IMR-90 (cell line): ENCODE data around the gene CACNA2D3. TPM values are rescaled to one million over a fixed set of nuclear protein-coding genes. Genes with fewer than 3 reads are reported as not detected.

Experiments used
- ATAC-seq: fragments of 200-7000 bp; cut with Tn5 transposase; 2 replicates; pipeline ENCODE4 v1.9.1; 2020; ENCODE audit warnings: low read depth, mild to moderate bottlenecking, moderate library complexity
- BruUV-seq: library from RNA; stranded (reverse); fragments of 400-500 nt; replicated peaks from 2 replicates; lab custom pipeline; 2021; lab: Mats Ljungman, UMichigan
- CTCF ChIA-PET: fragments of 300-600 bp; formaldehyde crosslinking; extraction: SDS; loops from one replicate; lab custom pipeline; 2021; ENCODE audit warnings: antibody characterized with exemption; lab: Yijun Ruan, JAX
- POLR2A ChIA-PET: fragments of 300-600 bp; sonication (Branson Sonifier 250); formaldehyde crosslinking; loops from one replicate; lab custom pipeline; 2022; ENCODE audit warnings: antibody characterized with exemption; ENCODE audit not compliant: unreplicated experiment; lab: Charles Lee
- DNase-seq: peaks from one replicate; pipeline ENCODE4 v3.0.0; 2013
- H2AFZ ChIP-seq: replicated peaks from 2 replicates; pipeline ENCODE3; 2013; ENCODE audit warnings: low read length, mild to moderate bottlenecking; ENCODE audit not compliant: poor library complexity
- H2AK5ac ChIP-seq: 2 replicates; pipeline ENCODE4 v1.6.1; 2013; ENCODE audit warnings: low read depth, low read length, inconsistent platforms
- H2AK9ac ChIP-seq: replicated peaks from 2 replicates; pipeline ENCODE3; 2013; ENCODE audit warnings: mild to moderate bottlenecking, low read depth, low read length, moderate library complexity; ENCODE audit not compliant: poor library complexity
- H2BK120ac ChIP-seq: 2 replicates; pipeline ENCODE4 v1.6.1; 2013; ENCODE audit warnings: low read depth, low read length, inconsistent platforms
- H2BK15ac ChIP-seq: 3 replicates; pipeline ENCODE4 v1.6.1; 2013; ENCODE audit warnings: low read depth, low read length, inconsistent platforms
- H2BK20ac ChIP-seq: 2 replicates; pipeline ENCODE4 v1.6.1; 2013; ENCODE audit warnings: low read depth, mild to moderate bottlenecking, inconsistent platforms, low read length, moderate library complexity
- H2BK5ac ChIP-seq: 2 replicates; pipeline ENCODE4 v1.6.1; 2013; ENCODE audit warnings: mild to moderate bottlenecking, low read depth, low read length, inconsistent platforms; ENCODE audit not compliant: poor library complexity, severe bottlenecking
- H3K14ac ChIP-seq: replicated peaks from 2 replicates; pipeline ENCODE4 v1.6.1; 2013; ENCODE audit warnings: low read depth, low read length, inconsistent platforms
- H3K18ac ChIP-seq: 2 replicates; pipeline ENCODE4 v1.6.1; 2013; ENCODE audit warnings: low read depth, low read length, control low read depth
- H3K23ac ChIP-seq: 2 replicates; pipeline ENCODE4 v1.6.1; 2013; ENCODE audit warnings: low read depth, low read length, inconsistent platforms
- H3K27ac ChIP-seq: 2 replicates; pipeline ENCODE4 v1.5.1; 2013; ENCODE audit warnings: mild to moderate bottlenecking, control low read depth, low read length; ENCODE audit not compliant: insufficient read depth
- H3K27me3 ChIP-seq: 2 replicates; pipeline ENCODE4 v1.6.1; 2013; ENCODE audit warnings: low read length; ENCODE audit not compliant: control insufficient read depth, insufficient read depth
- H3K36me3 ChIP-seq: 2 replicates; pipeline ENCODE4 v1.6.1; 2013; ENCODE audit warnings: low read length, mixed read lengths; ENCODE audit not compliant: control insufficient read depth, insufficient read depth
- H3K4ac ChIP-seq: 2 replicates; pipeline ENCODE4 v1.6.1; 2013; ENCODE audit warnings: low read depth, low read length, inconsistent platforms
- H3K4me1 ChIP-seq: 2 replicates; pipeline ENCODE4 v1.6.1; 2013; ENCODE audit warnings: low read length, mixed read lengths; ENCODE audit not compliant: control insufficient read depth, insufficient read depth
- H3K4me2 ChIP-seq: 2 replicates; pipeline ENCODE4 v1.6.1; 2013; ENCODE audit warnings: low read depth, mild to moderate bottlenecking, control low read depth, low read length, moderate library complexity
- H3K4me3 ChIP-seq: 2 replicates; pipeline ENCODE4 v1.5.1; 2013; ENCODE audit warnings: low read depth, mild to moderate bottlenecking, control low read depth, low read length, moderate library complexity; ENCODE audit not compliant: insufficient read depth
- H3K56ac ChIP-seq: 2 replicates; pipeline ENCODE4 v1.6.1; 2013; ENCODE audit warnings: low read length, inconsistent platforms; ENCODE audit not compliant: insufficient read depth; ENCODE audit errors: extremely low read depth
- H3K79me1 ChIP-seq, 2 experiments: 2 replicates each; pipeline ENCODE4 v1.6.1; 2013; ENCODE audit warnings: low read length in 2 of 2, inconsistent platforms in 1 of 2, low read depth in 1 of 2
- H3K9ac ChIP-seq: 2 replicates; pipeline ENCODE4 v1.6.1; 2013; ENCODE audit warnings: low read depth, low read length, control low read depth
- H3K9me1 ChIP-seq: 2 replicates; pipeline ENCODE4 v1.6.1; 2013; ENCODE audit warnings: low read length, inconsistent platforms; ENCODE audit not compliant: insufficient read depth
- H3K9me3 ChIP-seq: 2 replicates; pipeline ENCODE4 v1.6.1; 2013; ENCODE audit warnings: low read length; ENCODE audit not compliant: control insufficient read depth, insufficient read depth
- H4K20me1 ChIP-seq: 2 replicates; pipeline ENCODE4 v1.6.1; 2013; ENCODE audit warnings: low read length, inconsistent platforms; ENCODE audit not compliant: insufficient read depth
- H4K5ac ChIP-seq: 2 replicates; pipeline ENCODE4 v1.6.1; 2013; ENCODE audit warnings: mild to moderate bottlenecking, low read depth, low read length, control low read depth
- H4K8ac ChIP-seq, 2 experiments: 2 replicates each; pipeline ENCODE4 v1.6.1; 2013; ENCODE audit warnings: low read depth in 2 of 2, low read length in 2 of 2, control low read depth in 1 of 2, inconsistent platforms in 1 of 2
- H4K91ac ChIP-seq: 2 replicates; pipeline ENCODE4 v1.6.1; 2013; ENCODE audit warnings: low read depth, low read length, inconsistent platforms; ENCODE audit not compliant: insufficient read depth
- ELK1 ChIP-seq: fragments of 150-350 bp; IDR thresholded peaks from 2 replicates; pipeline ENCODE4 v1.6.1; 2016; ENCODE audit warnings: low read depth, mild to moderate bottlenecking, low read length, moderate library complexity, borderline replicate concordance
- MAFK ChIP-seq: IDR thresholded peaks from 2 replicates; pipeline ENCODE4 v1.6.1; 2012; ENCODE audit warnings: low read depth, low read length, improper control_type of control experiment
- RFX5 ChIP-seq: IDR thresholded peaks from 2 replicates; pipeline ENCODE4 v1.8.0; 2012; ENCODE audit warnings: low read depth, mild to moderate bottlenecking, low read length, moderate library complexity
- WGBS, 2 experiments: methylation state at CpG; one replicate each; pipeline versions ENCODE4 v1.1.5 to v1.1.7; 2013; ENCODE audit warnings: missing lambda C conversion rate in 2 of 2; ENCODE audit not compliant: insufficient read length in 1 of 2; ENCODE audit errors: extremely low coverage in 2 of 2; 5-methylcytosine and 5-hydroxymethylcytosine counted together
- dilution Hi-C: fragments of 300-500 bp; cut with HindIII; formaldehyde crosslinking; loops from one replicate; pipeline ENCODE4 v1.14.3; 2018; ENCODE audit warnings: low sequenced_read_pairs; ENCODE audit not compliant: unreplicated experiment
- in situ Hi-C: fragments of 300-500 bp; cut with MboI; formaldehyde crosslinking; loops from 3 replicates; pipeline ENCODE4 v1.14.3; 2019; ENCODE audit warnings: low sequenced_read_pairs, inconsistent platforms, mixed read lengths
- intact Hi-C: fragments of 100-400 bp; cut with micrococcal nuclease; formaldehyde crosslinking; loops from 2 replicates; pipeline ENCODE4 v1.10.0; 2022
- polyA plus RNA-seq, 3 experiments: library from polyadenylated mRNA; depleted of rRNA; stranded (reverse); fragments of >200 nt; gene quantifications; 2 replicates each; pipeline ENCODE4 v1.2.3, GENCODE V29; 2012; ENCODE audit warnings: low replicate concordance in 1 of 3
- total RNA-seq: library from RNA; depleted of rRNA; stranded (reverse); fragments of >200 nt; gene quantifications from 2 replicates; pipeline ENCODE4 v1.2.3, GENCODE V29; 2012
- TF ChIP-seq, protein P1 (sequence below): fragments of 150-350 bp; IDR thresholded peaks from 2 replicates; pipeline ENCODE4 v1.6.1; 2017; ENCODE audit warnings: mild to moderate bottlenecking, antibody characterized with exemption, low read length, low read depth

Gene CACNA2D3
- total and polyA plus RNA-seq, 2 of the 4 experiments (the other 2 are of a cell fraction), result 0.36 to 0.41 TPM

- TF ChIP-seq ELK1, result no peak
- TF ChIP-seq, protein P1, sequence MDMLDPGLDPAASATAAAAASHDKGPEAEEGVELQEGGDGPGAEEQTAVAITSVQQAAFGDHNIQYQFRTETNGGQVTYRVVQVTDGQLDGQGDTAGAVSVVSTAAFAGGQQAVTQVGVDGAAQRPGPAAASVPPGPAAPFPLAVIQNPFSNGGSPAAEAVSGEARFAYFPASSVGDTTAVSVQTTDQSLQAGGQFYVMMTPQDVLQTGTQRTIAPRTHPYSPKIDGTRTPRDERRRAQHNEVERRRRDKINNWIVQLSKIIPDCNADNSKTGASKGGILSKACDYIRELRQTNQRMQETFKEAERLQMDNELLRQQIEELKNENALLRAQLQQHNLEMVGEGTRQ, result no peak
- no peak for TF ChIP-seq RFX5
Measured at GRCh38 chr3:54671511-54671910, 549.2 kb downstream of the CACNA2D3 start (continued).

DNA sequence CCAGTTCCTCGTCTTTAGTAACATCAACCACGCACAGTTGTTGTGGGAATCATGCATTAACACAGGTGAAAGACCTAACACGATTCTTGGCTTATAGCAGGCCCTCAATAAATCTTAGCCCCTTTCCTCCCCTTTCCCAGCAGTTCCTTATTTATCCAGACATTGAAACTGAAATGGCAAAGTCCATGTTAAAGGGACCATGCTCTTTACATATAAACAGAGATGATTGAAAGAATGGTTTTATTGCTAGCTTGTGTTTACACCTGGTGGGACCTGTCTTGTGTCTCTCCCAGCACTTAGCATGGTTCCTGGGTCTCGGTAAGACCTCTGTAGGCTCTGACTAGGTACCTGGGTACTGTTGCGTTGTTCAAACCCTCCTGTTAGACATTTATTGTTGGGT, 553.7 kb downstream of the CACNA2D3 start:
- H3K4me3 ChIP-seq, result no peak overlapping the region
- no peak overlapping the region for H3K9ac ChIP-seq
- H3K27me3 ChIP-seq, result no peaks in the 10 kb centered on the region; the same call in 1 of the 2 replicates
- no peak overlapping the region for H2AFZ ChIP-seq
- no peak for TF ChIP-seq MAFK
- ATAC-seq, result no peak
- in situ Hi-C loops (no loop called here), dilution Hi-C loops (no loop called here), intact Hi-C loops (no loop called here)
- H3K4me1 ChIP-seq, result no peaks in the 10 kb centered on the region
- no peak overlapping the region for H3K18ac ChIP-seq
- no peaks in the 10 kb centered on the region for H3K9me3 ChIP-seq
- no peaks in the 10 kb centered on the region for H3K9me1 ChIP-seq
- H2BK5ac ChIP-seq, result no peak overlapping the region
- no peak overlapping the region for H2BK120ac ChIP-seq
- H4K5ac ChIP-seq, result no peak overlapping the region
- 21% methylated on average over 4 of the region's 5 CpGs; no CpG with 5 or more reads in 1 of the 2 experiments for WGBS, 2 experiments
- CTCF ChIA-PET, result interaction anchor here (0.6 kb wide), 1 partner anchor 279 kb away, joined by 3 read pairs; no protein-coding TSS in a partner anchor
- no peak overlapping the region for H3K56ac ChIP-seq
- no peak overlapping the region for H3K27ac ChIP-seq
- no peaks in the 10 kb centered on the region for H3K36me3 ChIP-seq
- H3K4ac ChIP-seq, result no peak overlapping the region
- H4K91ac ChIP-seq, result no peak overlapping the region
- POLR2A ChIA-PET, result no interaction called here
- no peak overlapping the region for H2AK9ac ChIP-seq
- H3K23ac ChIP-seq, result no peak overlapping the region
- no peaks in the 10 kb centered on the region for H4K20me1 ChIP-seq
- H3K79me1 ChIP-seq, result no peaks in the 10 kb centered on the region
- no peak for DNase-seq
- H3K14ac ChIP-seq, result no peak overlapping the region
- H2BK20ac ChIP-seq, result no peak overlapping the region
- H2BK15ac ChIP-seq, result no peak overlapping the region
- H3K4me2 ChIP-seq, result no peak overlapping the region
- no peak overlapping the region for H4K8ac ChIP-seq
- no peak overlapping the region for H2AK5ac ChIP-seq
- BruUV-seq, result no TSS peak
